COLO668 (cell line): ENCODE measurements around the gene MOV10.

ENCODE experiments used
- DNase-seq: peaks from one replicate; lab custom pipeline; 2025; ENCODE audit not compliant: unreplicated experiment; lab: John Stamatoyannopoulos, UW

Gene MOV10

GRCh38 chr1:112673592-112674439 lies 643 bp upstream of the MOV10 start:
- DNase-seq = no peak

- DNase-seq = peak; percentile 76
Measured at GRCh38 chr1:112674986-112675727, 698 bp downstream of the MOV10 start.

- DNase-seq = no peak
Measured at GRCh38 chr1:112675728-112676381, 1.4 kb downstream of the MOV10 start.

DNA sequence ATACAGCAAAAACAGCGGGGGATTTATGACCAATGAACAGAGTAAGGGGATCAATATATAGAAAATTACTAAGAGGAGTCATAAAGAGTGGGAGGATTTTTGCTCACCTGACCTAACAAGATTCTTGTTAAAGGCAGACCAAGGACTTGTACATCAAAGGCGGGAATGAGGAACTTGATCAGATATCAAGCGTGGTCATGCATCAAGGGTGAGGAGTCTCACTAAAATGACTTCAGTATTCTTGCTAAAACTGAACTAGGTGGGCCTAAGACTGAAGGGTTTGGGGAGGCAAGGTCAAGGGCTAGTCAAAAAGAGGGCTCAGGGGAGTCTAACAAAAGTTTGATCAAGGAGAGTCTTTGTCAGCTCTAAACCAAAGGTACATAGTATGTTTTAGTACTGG lies 2.1 kb downstream of the MOV10 start:
- DNase-seq = no peak

DNA sequence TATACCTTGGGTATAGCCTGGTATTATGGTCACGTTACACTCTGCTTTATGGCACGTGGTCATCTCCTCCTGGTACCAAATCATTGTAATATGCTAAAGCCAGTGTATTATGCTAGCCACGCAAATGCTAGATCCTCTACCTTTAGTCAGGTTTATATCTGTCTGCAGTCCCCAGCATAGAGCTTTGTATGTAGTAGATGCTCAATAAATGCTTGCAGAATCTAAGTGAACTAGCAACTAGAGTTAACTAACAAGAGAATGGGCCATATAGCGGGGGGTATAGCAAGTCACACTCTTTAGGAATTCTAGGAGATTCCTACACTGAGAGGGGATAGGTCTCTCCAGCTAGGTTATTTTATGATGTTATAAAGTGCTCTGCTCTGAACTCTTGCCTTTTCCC lies 3.0 kb downstream of the MOV10 start:
- DNase-seq = no peak

DNA sequence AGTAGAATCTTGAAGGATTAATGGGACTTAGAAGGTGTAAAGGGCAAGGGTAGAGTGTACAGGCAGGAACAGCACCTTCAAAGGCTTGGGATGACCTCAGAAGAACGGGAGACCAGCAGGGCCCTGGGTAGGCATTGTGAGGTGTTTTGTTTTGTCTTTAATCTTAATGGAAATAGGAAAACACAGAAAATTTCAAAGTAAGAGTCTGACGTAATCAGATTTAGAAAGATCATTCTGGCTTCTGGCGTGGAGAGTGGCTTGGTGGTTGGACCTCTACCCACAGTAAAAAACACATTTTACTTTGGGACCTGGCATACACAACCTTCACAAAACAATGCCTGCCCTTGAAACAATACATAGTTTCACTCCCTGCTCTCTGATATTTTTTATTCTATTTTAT lies 4.1 kb downstream of the MOV10 start:
- no peak for DNase-seq

GRCh38 chr1:112685913-112686312 lies 11.5 kb downstream of the MOV10 start:
- DNase-seq = no peak

DNA sequence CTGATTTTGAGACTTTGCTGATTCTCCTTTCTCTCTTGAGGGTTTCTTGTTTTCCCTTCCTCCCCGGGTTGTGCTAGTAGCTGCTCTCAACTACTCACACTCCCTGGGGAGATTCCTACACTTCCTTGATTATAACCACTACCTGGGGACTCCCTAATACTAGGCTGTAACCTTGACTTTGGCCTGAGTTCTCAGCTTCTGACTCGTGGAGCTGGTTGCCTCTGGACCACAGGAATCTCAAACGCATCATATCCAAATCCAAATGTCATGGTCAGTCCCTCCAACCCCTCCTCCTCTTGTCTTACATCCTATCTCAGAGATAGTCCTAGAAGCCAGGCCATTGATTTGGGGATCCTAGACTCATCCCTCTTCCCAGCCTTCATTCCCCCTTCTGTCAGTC lies 12.0 kb downstream of the MOV10 start:
- DNase-seq = no peak

DNA sequence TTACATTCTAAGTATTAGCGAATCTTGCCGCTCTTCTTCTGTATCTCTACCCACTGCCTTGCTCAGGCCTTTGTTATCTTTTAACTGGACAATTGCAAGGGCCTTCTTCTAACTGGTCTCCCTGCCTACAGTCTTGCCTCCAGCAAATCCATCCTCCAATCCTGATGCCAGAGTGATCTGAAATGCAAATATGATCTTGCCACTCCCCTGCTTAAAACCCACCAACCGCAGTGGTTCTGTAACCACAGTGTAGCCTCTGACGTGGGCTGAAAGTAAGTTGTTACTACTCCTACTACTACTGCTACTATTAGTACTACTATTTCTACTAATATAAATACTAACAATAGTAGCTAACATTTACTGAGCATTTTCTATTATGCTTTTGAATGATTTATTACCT lies 12.4 kb downstream of the MOV10 start:
- DNase-seq = no peak

DNA sequence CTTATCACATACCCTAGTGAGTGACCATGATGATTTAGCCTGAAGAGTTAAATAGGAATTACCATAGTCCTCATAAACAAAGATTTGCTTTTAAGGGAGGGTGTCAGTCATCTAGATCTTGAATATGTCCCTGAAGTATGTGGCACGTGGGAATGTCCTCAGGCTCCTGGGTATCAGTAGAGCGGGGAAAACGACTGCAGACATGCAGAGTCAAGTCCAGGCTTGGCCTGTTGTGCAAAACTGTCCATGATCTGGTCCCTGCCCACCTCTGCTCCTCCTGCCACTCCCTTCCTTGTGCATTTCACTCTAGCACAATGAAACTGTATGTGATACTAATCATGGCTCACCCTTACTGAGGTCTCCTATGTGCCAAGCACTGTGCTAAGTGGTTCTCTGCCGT lies 12.9 kb downstream of the MOV10 start:
- DNase-seq = no peak

- DNase-seq = no peak
Measured at GRCh38 chr1:112687785-112688496, 13.5 kb downstream of the MOV10 start.

DNA sequence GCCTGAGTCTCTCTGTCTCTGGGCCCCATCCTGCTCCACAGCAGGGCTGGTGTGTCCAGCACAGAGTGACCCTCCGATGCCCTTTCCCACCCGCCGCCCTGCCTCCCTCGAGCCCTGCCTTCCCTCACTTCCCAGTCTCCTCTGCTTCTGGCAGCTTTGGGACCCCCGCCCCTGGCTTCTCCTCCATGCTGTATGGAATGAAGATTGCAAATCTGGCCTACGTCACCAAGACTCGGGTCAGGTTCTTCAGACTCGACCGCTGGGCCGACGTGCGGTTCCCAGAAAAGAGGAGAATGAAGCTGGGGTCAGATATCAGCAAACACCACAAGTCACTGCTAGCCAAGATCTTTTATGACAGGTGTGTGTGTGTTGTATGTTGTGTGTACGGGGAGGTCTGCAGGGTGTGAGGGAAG lies 14.3 kb downstream of the MOV10 start:
- DNase-seq = no peak

DNA sequence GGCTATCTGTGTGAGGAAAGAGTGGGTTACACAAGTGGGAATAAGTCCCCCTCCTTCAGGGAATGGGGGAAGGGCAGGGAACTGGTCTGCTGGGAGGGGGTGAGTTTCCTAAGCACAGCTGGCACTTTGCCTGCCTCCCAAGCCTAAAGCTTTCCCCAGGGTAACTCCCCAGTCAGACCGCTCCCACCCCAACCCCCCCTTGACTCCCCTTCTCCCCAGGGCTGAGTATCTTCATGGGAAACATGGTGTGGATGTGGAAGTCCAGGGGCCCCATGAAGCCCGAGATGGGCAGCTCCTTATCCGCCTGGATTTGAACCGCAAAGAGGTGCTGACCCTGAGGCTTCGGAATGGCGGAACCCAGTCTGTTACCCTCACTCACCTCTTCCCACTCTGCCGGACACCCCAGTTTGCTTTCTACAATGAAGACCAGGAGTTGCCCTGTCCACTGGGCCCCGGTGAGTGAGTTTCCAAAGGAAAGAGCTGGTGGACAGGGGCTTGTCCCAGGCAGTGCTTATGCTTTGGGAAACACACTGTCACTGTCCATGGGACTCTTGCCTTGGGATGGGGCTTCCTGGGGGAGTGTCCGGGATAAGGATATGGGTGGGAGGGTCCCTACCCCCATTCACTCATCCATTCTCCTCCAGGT lies 14.9 kb downstream of the MOV10 start:
- DNase-seq = no peak

DNA sequence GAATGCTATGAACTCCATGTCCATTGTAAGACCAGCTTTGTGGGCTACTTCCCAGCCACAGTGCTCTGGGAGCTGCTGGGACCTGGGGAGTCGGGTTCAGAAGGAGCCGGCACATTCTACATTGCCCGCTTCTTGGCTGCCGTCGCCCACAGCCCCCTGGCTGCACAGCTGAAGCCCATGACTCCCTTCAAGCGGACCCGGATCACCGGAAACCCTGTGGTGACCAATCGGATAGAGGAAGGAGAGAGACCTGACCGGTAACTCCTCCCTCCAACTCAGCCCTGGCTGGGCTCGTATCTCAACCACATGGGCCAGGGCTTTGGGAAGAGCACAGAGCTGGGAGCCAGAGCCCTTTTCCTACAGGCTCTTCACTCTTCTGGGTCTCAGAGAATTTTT lies 15.4 kb downstream of the MOV10 start:
- DNase-seq = no peak

GRCh38 chr1:112692681-112693080 lies 18.2 kb downstream of the MOV10 start:
- DNase-seq = no peak

DNA sequence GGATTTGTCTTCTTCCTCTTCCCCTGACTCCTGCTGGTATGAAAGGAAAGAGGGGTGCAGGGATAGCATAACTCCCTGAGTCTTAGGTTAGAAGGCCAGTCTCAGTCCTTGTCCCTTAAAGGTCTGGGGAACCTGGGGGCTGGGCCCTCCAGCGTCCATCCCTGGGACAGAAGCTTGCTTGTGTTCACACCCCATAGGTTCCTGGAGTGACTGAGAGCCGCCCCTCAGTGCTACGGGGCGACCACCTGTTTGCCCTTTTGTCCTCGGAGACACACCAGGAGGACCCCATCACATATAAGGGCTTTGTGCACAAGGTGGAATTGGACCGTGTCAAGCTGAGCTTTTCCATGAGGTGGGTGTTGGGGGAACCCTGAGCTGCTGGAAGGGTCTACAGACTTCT lies 19.4 kb downstream of the MOV10 start:
- no peak for DNase-seq

- no peak for DNase-seq
Measured at GRCh38 chr1:112694363-112694929, 20.0 kb downstream of the MOV10 start.

DNA sequence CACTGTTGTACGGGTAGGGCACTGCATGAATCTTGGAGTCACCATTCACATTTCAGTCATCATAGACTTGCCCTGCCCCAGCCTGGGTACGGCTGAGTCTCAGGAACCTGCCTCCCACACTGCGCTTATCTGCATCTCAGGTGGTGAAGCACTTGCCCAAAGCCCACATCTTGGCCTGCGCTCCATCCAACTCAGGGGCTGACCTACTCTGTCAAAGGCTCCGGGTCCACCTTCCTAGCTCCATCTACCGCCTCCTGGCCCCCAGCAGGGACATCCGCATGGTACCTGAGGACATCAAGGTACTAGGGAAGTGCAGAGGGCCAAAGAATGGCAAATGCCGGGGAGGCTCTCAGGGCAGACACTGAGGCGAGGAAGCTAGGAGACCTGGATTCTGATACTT lies 20.8 kb downstream of the MOV10 start:
- no peak for DNase-seq

DNA sequence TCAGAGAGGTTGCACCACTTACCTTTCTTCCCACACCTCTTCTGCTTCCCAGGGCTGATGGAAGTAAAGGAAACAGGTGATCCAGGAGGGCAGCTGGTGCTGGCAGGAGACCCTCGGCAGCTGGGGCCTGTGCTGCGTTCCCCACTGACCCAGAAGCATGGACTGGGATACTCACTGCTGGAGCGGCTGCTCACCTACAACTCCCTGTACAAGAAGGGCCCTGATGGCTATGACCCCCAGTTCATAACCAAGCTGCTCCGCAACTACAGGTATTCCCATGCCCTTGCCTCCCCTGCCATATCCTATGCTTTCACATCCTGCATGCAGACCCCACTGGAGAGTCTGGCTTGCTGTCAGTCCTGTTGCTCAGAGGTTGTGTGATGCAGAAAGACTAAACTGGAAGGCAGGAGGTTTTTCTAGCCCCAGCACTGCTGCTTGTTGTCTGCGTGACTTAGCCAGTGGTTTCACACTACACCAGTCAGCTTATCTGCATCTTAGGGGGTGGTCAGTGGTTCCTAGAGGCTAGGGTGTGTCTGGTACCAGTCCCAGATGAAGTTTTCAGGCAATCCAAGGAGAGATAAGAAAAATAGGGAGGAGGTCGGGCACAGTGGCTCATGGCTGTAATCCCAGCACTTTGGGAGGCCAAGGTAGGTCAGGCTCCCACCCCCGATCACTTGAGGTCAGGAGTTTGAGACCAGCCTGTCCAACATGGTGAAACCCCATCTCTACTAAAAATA lies 22.3 kb downstream of the MOV10 start:
- no peak for DNase-seq

DNA sequence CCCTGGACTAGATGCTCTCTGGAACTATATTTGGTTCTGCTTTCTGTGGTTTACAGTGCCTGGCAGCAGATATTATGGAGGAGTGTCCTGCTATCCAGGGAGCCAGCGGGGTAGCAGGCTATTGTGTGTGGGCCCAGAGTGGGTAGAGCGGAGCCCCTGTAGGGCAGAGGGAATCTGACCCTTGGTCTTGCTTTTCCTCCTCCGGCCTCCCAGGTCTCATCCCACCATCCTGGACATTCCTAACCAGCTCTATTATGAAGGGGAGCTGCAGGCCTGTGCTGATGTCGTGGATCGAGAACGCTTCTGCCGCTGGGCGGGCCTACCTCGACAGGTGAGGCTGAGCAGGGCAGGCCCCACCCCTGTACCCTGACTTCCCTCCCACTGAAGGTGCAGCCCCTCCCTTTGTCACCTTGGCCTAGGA lies 23.3 kb downstream of the MOV10 start:
- DNase-seq = no peak
